ENCODE measurements around the gene KCNK7. TPM values are rescaled to one million over a fixed set of nuclear protein-coding genes. Genes with fewer than 3 reads are reported as not detected.
A peak's percentile ranks its signal among the peaks of the same experiment; 100 is the strongest.
"Not testable (repeated sequence)": the region's sequence is repeated elsewhere in the genome, so short reads cannot be mapped to it uniquely, and the experiment has no call there.

KCNK7 gene
- total RNA-seq, 1 experiment from 2014 or later, result 0.61 TPM

DNA sequence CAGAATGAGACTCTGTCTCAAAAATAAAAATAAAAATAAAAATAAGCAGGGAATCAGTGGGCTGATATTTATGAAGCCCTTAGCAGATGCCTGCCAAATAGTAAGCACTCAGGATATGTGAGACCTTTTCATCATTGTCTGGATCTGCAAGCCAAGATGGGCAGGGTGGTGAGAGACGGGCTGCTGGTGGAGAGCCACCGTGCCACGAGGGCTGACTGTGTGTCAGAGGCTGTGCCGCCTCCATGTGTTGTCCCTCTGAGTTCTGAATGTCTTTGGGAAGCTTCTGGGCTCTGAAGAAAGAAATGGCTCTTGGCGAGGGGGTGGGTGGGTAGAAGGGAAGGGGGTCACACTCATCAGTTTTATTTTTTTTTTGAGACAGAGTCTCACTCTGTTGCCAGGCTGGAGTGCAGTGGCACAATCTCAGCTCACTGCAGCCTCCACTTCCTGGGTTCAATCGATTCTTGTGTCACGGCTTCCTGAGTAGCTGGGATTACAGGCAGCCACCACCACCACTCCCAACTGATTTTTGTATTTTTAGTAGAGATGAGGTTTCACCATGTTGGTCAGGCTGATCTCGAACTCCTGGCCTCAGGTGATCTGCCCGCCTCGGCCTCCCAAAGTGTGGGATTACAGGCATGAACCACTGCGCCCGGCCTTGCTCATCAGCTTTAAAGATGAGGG lies 30.6 kb downstream of the KCNK7 start:
- H4K20me1 ChIP-seq (ENCODE audit: insufficient read depth); H3K9me3 ChIP-seq (ENCODE audit: control insufficient read depth in 1 of 2, insufficient read depth in 1 of 2, low read depth in 1 of 2, low read length in 2 of 2); RAD21 ChIA-PET (ENCODE audit: low non-redundant PET in 1 of 2, low total read pairs in 2 of 2, uncharacterized antibody in 2 of 2, unreplicated experiment in 2 of 2); POLR2A ChIA-PET; ATAC-seq; H3K4me3 ChIP-seq (replicated peaks in 1 of 2; ENCODE audit: low read depth in 1 of 2, low read length in 2 of 2); intact Hi-C loops (cut with micrococcal nuclease); H2AFZ ChIP-seq (ENCODE audit: low read depth, low read length, poor library complexity, severe bottlenecking); BruUV-seq (replicated peaks); CTCF ChIA-PET; H3K9ac ChIP-seq (ENCODE audit: low read length); DNase-seq (ENCODE audit: low read depth, low spot score); H3K4me2 ChIP-seq (ENCODE audit: low read length); H3K36me3 ChIP-seq (ENCODE audit: control insufficient read depth in 1 of 2, insufficient read depth in 2 of 2, low read length in 2 of 2); H3K9me2 ChIP-seq (ENCODE audit: insufficient read depth); H3K27me3 ChIP-seq (ENCODE audit: insufficient read depth, low read length); H3K27ac ChIP-seq (ENCODE audit: low read depth, low read length): not testable (repeated sequence)
- H3K4me1 ChIP-seq (ENCODE audit: control insufficient read depth in 1 of 2, insufficient read depth in 2 of 2, low read length in 2 of 2), result peaks cover 46 to 80% of the 10 kb centered on the region in 2 experiments
- peaks cover 29% of the 10 kb centered on the region for H3K79me2 ChIP-seq (ENCODE audit: insufficient read depth, low read length)

- H3K9me2 ChIP-seq (ENCODE audit: insufficient read depth), result no peaks in the 10 kb centered on the region
- H2AFZ ChIP-seq (ENCODE audit: low read depth, low read length, poor library complexity, severe bottlenecking), result no peak overlapping the region
- intact Hi-C loops (cut with micrococcal nuclease), result no loop called here
- peaks cover 56 to 82% of the 10 kb centered on the region in 2 experiments for H3K4me1 ChIP-seq (ENCODE audit: control insufficient read depth in 1 of 2, insufficient read depth in 2 of 2, low read length in 2 of 2)
- DNase-seq (ENCODE audit: low read depth, low spot score) (no peak), ATAC-seq (no peak)
- no peak overlapping the region for H3K27ac ChIP-seq (ENCODE audit: low read depth, low read length)
- peak overlapping the region in 1 of 2 experiments; percentile 20; a peak in 2 of 4 replicates for H3K4me3 ChIP-seq (replicated peaks in 1 of 2; ENCODE audit: low read depth in 1 of 2, low read length in 2 of 2)
- no TSS peak for BruUV-seq (replicated peaks)
- POLR2A ChIA-PET, result interaction anchor here (2.9 kb wide), 1 partner anchor 23 kb away, joined by 9 read pairs; no protein-coding TSS in a partner anchor
- no peaks in the 10 kb centered on the region; a peak in 1 of 4 replicates for H3K36me3 ChIP-seq (ENCODE audit: control insufficient read depth in 1 of 2, insufficient read depth in 2 of 2, low read length in 2 of 2)
- peaks cover 16% of the 10 kb centered on the region for H3K79me2 ChIP-seq (ENCODE audit: insufficient read depth, low read length)
- no peaks in the 10 kb centered on the region for H4K20me1 ChIP-seq (ENCODE audit: insufficient read depth)
- H3K9ac ChIP-seq (ENCODE audit: low read length), result peak overlapping the region; percentile 20
- peak overlapping the region; percentile 64 for H3K4me2 ChIP-seq (ENCODE audit: low read length)
- no peaks in the 10 kb centered on the region for H3K9me3 ChIP-seq (ENCODE audit: control insufficient read depth in 1 of 2, insufficient read depth in 1 of 2, low read depth in 1 of 2, low read length in 2 of 2)
- TF ChIP-seq ZBTB33 (IDR thresholded peaks at IDR 0.05; ENCODE audit: extremely low read depth, insufficient replicate concordance, low read length), result no peak
- TF ChIP-seq EZH2phosphoT487 (IDR thresholded peaks at IDR 0.05; ENCODE audit: borderline replicate concordance), result no peak
- no peak for TF ChIP-seq ATF3 (IDR thresholded peaks at IDR 0.05)
- no peak for TF ChIP-seq YY1 (IDR thresholded peaks at IDR 0.05; ENCODE audit: extremely low read depth, insufficient replicate concordance, low read depth, low read length)
- no peak for TF ChIP-seq SIN3A (IDR thresholded peaks at IDR 0.05; ENCODE audit: low read depth)
- no peak for TF ChIP-seq EZH2 (IDR thresholded peaks at IDR 0.05)
- TF ChIP-seq FOSL1 (IDR thresholded peaks at IDR 0.05; ENCODE audit: low read depth), result no peak
- TF ChIP-seq TCF7L2 (IDR thresholded peaks at IDR 0.05; ENCODE audit: borderline replicate concordance, extremely low read depth, insufficient read depth, insufficient read length), result no peak
- RAD21 ChIA-PET (ENCODE audit: low non-redundant PET in 1 of 2, low total read pairs in 2 of 2, uncharacterized antibody in 2 of 2, unreplicated experiment in 2 of 2), result no interaction called here
- H3K27me3 ChIP-seq (ENCODE audit: insufficient read depth, low read length), result no peaks in the 10 kb centered on the region
- CTCF ChIA-PET, result interaction anchor here (1.9 to 4.5 kb wide), 2 partner anchors 12 to 23 kb away, joined by 5 to 29 read pairs; no protein-coding TSS in a partner anchor
Observed at GRCh38 chr11:65563601-65564000, 32.0 kb downstream of the KCNK7 start.
